ENCODE measurements around the gene IL17RD.

DNA sequence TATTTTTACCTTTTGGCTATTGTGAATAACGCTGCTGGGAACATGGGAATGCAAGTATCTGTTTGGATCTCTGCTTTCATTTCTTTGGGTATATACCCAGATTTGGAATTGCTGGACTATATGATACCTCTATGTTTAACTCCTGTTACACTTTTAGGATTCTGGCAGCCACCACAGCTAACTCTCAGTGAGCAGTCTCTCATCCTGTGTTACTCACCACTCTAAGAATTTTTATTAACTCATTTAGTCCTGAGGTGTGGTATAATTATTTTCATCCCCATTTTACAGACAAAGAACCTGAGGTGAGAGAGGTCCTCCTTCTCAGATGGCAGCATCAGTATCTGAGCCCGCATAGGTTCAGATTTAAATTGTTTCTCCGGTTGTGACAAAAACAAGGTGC, 103.6 kb downstream of the IL17RD start:
- no peak for TF ChIP-seq ZNF331 (CRISPR knock-in tag; IDR thresholded peaks at IDR 0.05; ENCODE audit: low read depth)
- no peak for TF ChIP-seq EZH2phosphoT487 (IDR thresholded peaks at IDR 0.05; ENCODE audit: unreplicated experiment)
- TF ChIP-seq, protein P1, sequence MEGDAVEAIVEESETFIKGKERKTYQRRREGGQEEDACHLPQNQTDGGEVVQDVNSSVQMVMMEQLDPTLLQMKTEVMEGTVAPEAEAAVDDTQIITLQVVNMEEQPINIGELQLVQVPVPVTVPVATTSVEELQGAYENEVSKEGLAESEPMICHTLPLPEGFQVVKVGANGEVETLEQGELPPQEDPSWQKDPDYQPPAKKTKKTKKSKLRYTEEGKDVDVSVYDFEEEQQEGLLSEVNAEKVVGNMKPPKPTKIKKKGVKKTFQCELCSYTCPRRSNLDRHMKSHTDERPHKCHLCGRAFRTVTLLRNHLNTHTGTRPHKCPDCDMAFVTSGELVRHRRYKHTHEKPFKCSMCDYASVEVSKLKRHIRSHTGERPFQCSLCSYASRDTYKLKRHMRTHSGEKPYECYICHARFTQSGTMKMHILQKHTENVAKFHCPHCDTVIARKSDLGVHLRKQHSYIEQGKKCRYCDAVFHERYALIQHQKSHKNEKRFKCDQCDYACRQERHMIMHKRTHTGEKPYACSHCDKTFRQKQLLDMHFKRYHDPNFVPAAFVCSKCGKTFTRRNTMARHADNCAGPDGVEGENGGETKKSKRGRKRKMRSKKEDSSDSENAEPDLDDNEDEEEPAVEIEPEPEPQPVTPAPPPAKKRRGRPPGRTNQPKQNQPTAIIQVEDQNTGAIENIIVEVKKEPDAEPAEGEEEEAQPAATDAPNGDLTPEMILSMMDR (conservative IDR thresholded peaks at IDR 0.05; ENCODE audit: low read depth in 2 of 2): no peak
- TF ChIP-seq, protein P2, sequence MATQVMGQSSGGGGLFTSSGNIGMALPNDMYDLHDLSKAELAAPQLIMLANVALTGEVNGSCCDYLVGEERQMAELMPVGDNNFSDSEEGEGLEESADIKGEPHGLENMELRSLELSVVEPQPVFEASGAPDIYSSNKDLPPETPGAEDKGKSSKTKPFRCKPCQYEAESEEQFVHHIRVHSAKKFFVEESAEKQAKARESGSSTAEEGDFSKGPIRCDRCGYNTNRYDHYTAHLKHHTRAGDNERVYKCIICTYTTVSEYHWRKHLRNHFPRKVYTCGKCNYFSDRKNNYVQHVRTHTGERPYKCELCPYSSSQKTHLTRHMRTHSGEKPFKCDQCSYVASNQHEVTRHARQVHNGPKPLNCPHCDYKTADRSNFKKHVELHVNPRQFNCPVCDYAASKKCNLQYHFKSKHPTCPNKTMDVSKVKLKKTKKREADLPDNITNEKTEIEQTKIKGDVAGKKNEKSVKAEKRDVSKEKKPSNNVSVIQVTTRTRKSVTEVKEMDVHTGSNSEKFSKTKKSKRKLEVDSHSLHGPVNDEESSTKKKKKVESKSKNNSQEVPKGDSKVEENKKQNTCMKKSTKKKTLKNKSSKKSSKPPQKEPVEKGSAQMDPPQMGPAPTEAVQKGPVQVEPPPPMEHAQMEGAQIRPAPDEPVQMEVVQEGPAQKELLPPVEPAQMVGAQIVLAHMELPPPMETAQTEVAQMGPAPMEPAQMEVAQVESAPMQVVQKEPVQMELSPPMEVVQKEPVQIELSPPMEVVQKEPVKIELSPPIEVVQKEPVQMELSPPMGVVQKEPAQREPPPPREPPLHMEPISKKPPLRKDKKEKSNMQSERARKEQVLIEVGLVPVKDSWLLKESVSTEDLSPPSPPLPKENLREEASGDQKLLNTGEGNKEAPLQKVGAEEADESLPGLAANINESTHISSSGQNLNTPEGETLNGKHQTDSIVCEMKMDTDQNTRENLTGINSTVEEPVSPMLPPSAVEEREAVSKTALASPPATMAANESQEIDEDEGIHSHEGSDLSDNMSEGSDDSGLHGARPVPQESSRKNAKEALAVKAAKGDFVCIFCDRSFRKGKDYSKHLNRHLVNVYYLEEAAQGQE (IDR thresholded peaks at IDR 0.05; ENCODE audit: unreplicated experiment): no peak
- TF ChIP-seq POLR2AphosphoS5 (IDR thresholded peaks at IDR 0.05; ENCODE audit: low read depth): no peak
